ENCODE measurements around the gene SLC16A11.

The SLC16A11 gene

GRCh38 chr17:7045492-7046126, 1.7 kb upstream of the SLC16A11 start:
- DNase-seq (ENCODE audit: extremely low spot score) = peak; percentile 49
- POLR2A ChIA-PET = interaction anchor here (0.5 to 1.5 kb wide), 3 partner anchors 10 to 169 kb away, joined by 3 to 6 read pairs (median 6); partner anchors contain the start of gene SLC16A13
- CTCF ChIA-PET = interaction anchor here (0.7 to 4.6 kb wide), 40 partner anchors 9 to 516 kb away, joined by 3 to 80 read pairs (median 4); partner anchors contain the start of genes ACADVL, ASGR2, DLG4 and GABARAP
- peak; percentile 78 for TF ChIP-seq CTCF (IDR thresholded peaks at IDR 0.05; ENCODE audit: control extremely low read depth, extremely low read depth, low read depth, missing control alignments)

GRCh38 chr17:7043182-7043496, 753 bp downstream of the SLC16A11 start:
- TF ChIP-seq CTCF (IDR thresholded peaks at IDR 0.05; ENCODE audit: control extremely low read depth, extremely low read depth, low read depth, missing control alignments) = no peak
- no peak for DNase-seq (ENCODE audit: extremely low spot score)
- CTCF ChIA-PET = interaction anchor here (0.9 to 5.1 kb wide), 6 partner anchors 8 to 200 kb away, joined by 3 to 80 read pairs (median 11); no protein-coding TSS in a partner anchor
- POLR2A ChIA-PET = no interaction called here

GRCh38 chr17:7042501-7043181, 1.3 kb downstream of the SLC16A11 start:
- CTCF ChIA-PET = interaction anchor here (0.8 to 5.1 kb wide), 4 partner anchors 9 to 98 kb away, joined by 3 to 18 read pairs (median 4); no protein-coding TSS in a partner anchor
- POLR2A ChIA-PET = interaction anchor here (0.6 kb wide), 1 partner anchor 92 kb away, joined by 3 read pairs; no protein-coding TSS in a partner anchor
- DNase-seq (ENCODE audit: extremely low spot score) = peak; percentile 64
- no peak for TF ChIP-seq CTCF (IDR thresholded peaks at IDR 0.05; ENCODE audit: control extremely low read depth, extremely low read depth, low read depth, missing control alignments)

- peak; percentile 47 for DNase-seq (ENCODE audit: extremely low spot score)
- CTCF ChIA-PET = interaction anchor here (0.8 to 5.1 kb wide), 6 partner anchors 10 to 100 kb away, joined by 3 to 18 read pairs (median 4); no protein-coding TSS in a partner anchor
- TF ChIP-seq CTCF (IDR thresholded peaks at IDR 0.05; ENCODE audit: control extremely low read depth, extremely low read depth, low read depth, missing control alignments) = no peak
- POLR2A ChIA-PET = no interaction called here
Observed at GRCh38 chr17:7041607-7042500, 2.0 kb downstream of the SLC16A11 start.

- ChIA-PET POLR2A (no interaction called here), CTCF (interaction anchor here (1.3 to 5.1 kb wide), 3 partner anchors 12 to 18 kb away, joined by 3 to 18 read pairs (median 5); partner anchors contain the start of gene BCL6B)
- DNase-seq (ENCODE audit: extremely low spot score) = no peak
- TF ChIP-seq CTCF (IDR thresholded peaks at IDR 0.05; ENCODE audit: control extremely low read depth, extremely low read depth, low read depth, missing control alignments) = no peak
Observed at GRCh38 chr17:7039832-7040231, 4.1 kb downstream of the SLC16A11 start.

Data from GM10248 (cell line).